ENCODE data around the gene MED22. TPM values are rescaled to one million over a fixed set of nuclear protein-coding genes. Genes with fewer than 3 reads are reported as not detected.

MED22 gene
- total RNA-seq, 5 donors from 2014 or later (not counting 1 experiment from before 2014, with no cell fraction given): 25.9 to 44.8 (median 40.7) TPM

DNA sequence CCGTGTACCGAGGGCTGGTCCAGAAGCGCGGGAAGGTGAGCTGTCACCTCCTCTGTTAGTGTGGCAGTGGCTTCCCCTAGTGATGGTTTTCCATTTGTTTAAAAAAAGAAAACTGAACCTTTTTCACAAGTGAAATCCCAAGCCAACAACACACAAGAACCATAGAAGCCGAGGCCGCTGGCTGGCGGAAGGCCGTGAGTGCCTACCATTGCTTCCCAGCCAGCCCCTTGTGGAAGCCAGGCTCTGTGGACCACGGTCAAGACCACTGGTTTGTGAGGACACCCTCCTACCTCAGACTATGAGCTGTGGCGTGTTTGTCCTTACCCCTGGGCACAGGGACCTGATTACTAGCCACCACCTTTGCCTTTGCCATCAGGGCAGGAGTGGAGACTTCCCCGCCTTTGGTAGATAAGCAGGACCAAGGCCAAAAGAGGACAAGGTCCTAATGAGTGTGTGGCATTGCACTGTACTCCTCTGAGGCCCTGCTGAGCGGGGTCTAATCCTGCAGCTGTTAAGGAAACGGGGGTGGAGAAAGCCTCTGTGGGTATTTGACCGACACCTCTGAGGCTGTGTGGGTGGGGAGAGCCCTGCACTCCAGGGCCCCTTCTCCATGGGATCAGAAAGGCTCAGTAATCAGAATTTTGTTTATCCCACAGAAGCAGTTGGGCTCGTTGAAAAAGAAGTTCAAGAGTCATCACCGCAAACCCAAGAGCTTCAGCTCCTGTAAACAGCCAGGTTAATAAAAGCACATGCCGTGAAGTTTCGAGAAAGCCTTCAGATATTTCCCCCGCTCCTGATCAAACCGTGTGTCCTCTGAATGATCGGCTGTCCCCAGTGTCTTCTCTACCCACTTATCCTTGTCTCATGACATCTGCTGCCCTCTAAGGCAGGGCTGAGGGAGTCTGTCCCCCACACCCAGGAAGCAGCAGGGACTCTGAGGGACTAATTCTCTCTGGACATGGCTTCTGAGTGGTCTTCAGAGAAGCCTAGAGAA is 12.8 kb upstream of the MED22 start:
- ATAC-seq (replicated peaks in 1 of 4) (no peak), DNase-seq (no peak)
- CTCF ChIA-PET: interaction anchor here in 1 of 2 donors (0.7 to 0.9 kb wide), 3 partner anchors 10 to 82 kb away, joined by 3 to 4 read pairs (median 3); no protein-coding TSS in a partner anchor
- WGBS (ENCODE audit: insufficient coverage): 70% methylated on average over 16 of the region's 21 CpGs
- no peaks in the 10 kb centered on the region for H3K27me3 ChIP-seq (replicated peaks in 1 of 2; ENCODE audit: control insufficient read depth in 2 of 2, extremely low read depth in 1 of 2, insufficient read depth in 2 of 2, low read length in 1 of 2)
- Mint-ChIP-seq H3K27ac (peak overlapping the region; percentile 44 to 48), H3K27me3 (no peaks in the 10 kb centered on the region), H3K4me1 (peaks cover 24 to 37% (median 30%) of the 10 kb centered on the region in 3 donors), H3K9me3 (no peaks in the 10 kb centered on the region), H3K36me3 (peaks cover 28% of the 10 kb centered on the region), H3K4me3 (no peak overlapping the region)
- H3K4me3 ChIP-seq (ENCODE audit: control insufficient read depth in 1 of 2, extremely low read depth in 1 of 2, low read length in 1 of 2): no peak overlapping the region
- peaks cover 8 to 45% of the 10 kb centered on the region in 2 experiments for H3K4me1 ChIP-seq (ENCODE audit: control insufficient read depth in 1 of 2, extremely low read depth in 1 of 2, insufficient read depth in 2 of 2, low read length in 2 of 2)
- H3K9me3 ChIP-seq: no peaks in the 10 kb centered on the region
- no peak overlapping the region for H3K27ac ChIP-seq (ENCODE audit: low read length)
- peaks cover 21 to 75% of the 10 kb centered on the region in 2 donors for H3K36me3 ChIP-seq (ENCODE audit: control insufficient read depth in 2 of 2, extremely low read depth in 1 of 2, insufficient read depth in 1 of 2, low read length in 1 of 2)
- POLR2A ChIA-PET: interaction anchor here in 1 of 2 donors (0.6 kb wide), 1 partner anchor 69 kb away, joined by 3 read pairs; no protein-coding TSS in a partner anchor

DNA sequence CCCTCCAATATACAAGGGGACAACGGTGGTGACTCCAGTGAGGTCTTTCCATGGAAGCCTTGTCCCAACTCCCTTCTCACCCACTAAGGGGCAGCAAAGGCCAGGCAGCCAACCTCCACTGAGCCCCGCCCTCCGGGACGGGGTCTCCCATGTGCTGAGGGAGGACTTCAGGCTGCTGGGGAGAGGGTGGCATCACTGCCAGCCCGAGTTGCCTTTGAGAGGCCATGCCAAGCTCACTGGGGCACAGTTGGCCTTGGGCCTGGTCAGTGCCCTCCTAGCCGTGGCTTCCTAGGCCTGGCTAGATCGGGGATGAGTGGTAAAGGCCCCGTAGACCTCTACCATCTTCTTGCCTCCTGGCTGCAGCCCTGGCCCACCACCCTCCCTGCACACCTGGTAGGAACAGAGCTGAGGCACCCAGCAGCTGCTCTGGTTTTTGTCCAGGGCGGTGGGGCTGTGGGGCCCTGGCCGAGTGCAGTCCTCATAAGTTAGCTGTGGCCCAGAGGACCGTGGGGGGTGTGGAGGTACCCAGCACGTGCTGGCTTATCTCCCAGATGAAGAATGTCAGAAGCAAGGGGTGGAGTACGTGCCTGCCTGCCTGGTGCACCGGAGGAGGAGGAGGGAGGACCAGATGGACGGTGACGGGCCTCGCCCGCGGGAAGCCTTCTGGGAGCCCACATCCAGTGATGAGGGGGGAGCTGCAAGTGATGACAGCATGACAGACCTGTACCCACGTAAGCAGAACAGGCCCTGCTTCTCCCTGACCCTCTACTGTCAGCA is 11.7 kb upstream of the MED22 start:
- Mint-ChIP-seq H3K36me3 (peaks cover 27% of the 10 kb centered on the region), H3K4me3 (peak overlapping the region in 1 of 3 donors; percentile 49)

DNA sequence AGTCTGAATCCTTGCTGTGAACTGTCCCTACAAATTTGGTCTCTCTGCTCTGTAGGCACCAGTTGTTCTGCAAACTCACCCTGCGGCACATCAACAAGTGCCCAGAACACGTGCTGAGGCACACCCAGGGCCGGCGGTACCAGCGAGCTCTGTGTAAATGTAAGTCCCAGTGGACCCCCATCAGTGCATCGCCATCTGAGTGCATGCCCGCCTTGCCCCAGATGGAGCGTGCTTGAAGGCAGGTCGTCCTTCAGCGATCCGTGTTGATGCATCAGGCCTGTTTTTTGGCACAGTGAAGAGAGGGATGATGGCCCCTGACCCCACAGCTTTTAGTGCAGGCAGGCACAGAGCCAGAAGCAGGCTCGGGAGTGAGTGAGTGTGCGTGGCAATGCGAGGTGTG is 9.7 kb upstream of the MED22 start:
- Mint-ChIP-seq H3K9me3 (no peaks in the 10 kb centered on the region), H3K4me1 (peaks cover 25 to 47% (median 44%) of the 10 kb centered on the region in 3 donors), H3K27ac (peak overlapping the region; percentile 69 to 80), H3K27me3 (no peaks in the 10 kb centered on the region), H3K36me3 (peaks cover 21% of the 10 kb centered on the region), H3K4me3 (peak overlapping the region; percentile 71 to 82 (median 75))
- DNase-seq (no peak), ATAC-seq (replicated peaks in 1 of 4) (no peak)
- Histone ChIP-seq H3K27ac (ENCODE audit: low read length) (no peak overlapping the region), H3K4me1 (ENCODE audit: control insufficient read depth in 1 of 2, extremely low read depth in 1 of 2, insufficient read depth in 2 of 2, low read length in 2 of 2) (peaks cover 9 to 51% of the 10 kb centered on the region in 2 experiments), H3K4me3 (ENCODE audit: control insufficient read depth in 1 of 2, extremely low read depth in 1 of 2, low read length in 1 of 2) (no peak overlapping the region), H3K36me3 (ENCODE audit: control insufficient read depth in 2 of 2, extremely low read depth in 1 of 2, insufficient read depth in 1 of 2, low read length in 1 of 2) (peaks cover 21 to 65% of the 10 kb centered on the region in 2 donors), H3K27me3 (replicated peaks in 1 of 2; ENCODE audit: control insufficient read depth in 2 of 2, extremely low read depth in 1 of 2, insufficient read depth in 2 of 2, low read length in 1 of 2) (no peaks in the 10 kb centered on the region), H3K9me3 (no peaks in the 10 kb centered on the region)
- 96% methylated on average over 14 of the region's 14 CpGs for WGBS (ENCODE audit: insufficient coverage)
- ChIA-PET POLR2A (no interaction called here), CTCF (interaction anchor here (0.6 to 2.8 kb wide), 2 partner anchors 11 to 14 kb away, joined by 3 to 16 read pairs; no protein-coding TSS in a partner anchor)

More for the DNA sequence above, 11.7 kb upstream of the MED22 start:
- Histone ChIP-seq H3K4me3 (ENCODE audit: control insufficient read depth in 1 of 2, extremely low read depth in 1 of 2, low read length in 1 of 2) (no peak overlapping the region), H3K36me3 (ENCODE audit: control insufficient read depth in 2 of 2, extremely low read depth in 1 of 2, insufficient read depth in 1 of 2, low read length in 1 of 2) (peaks cover 21 to 66% of the 10 kb centered on the region in 2 donors), H3K27ac (ENCODE audit: low read length) (no peak overlapping the region), H3K4me1 (ENCODE audit: control insufficient read depth in 1 of 2, extremely low read depth in 1 of 2, insufficient read depth in 2 of 2, low read length in 2 of 2) (peaks cover 9 to 49% of the 10 kb centered on the region in 2 experiments), H3K9me3 (no peaks in the 10 kb centered on the region), H3K27me3 (replicated peaks in 1 of 2; ENCODE audit: control insufficient read depth in 2 of 2, extremely low read depth in 1 of 2, insufficient read depth in 2 of 2, low read length in 1 of 2) (no peaks in the 10 kb centered on the region)
- WGBS (ENCODE audit: insufficient coverage): 87% methylated on average over 14 of the region's 20 CpGs
- ATAC-seq (replicated peaks in 1 of 4) (no peak), DNase-seq (peak in 2 of 35 experiments; percentile 18 to 37)
- peak overlapping the region in 1 of 2 donors; percentile 58 for H3K27ac Mint-ChIP-seq
- H3K4me1 Mint-ChIP-seq: peaks cover 24 to 42% (median 34%) of the 10 kb centered on the region in 3 donors
- CTCF ChIA-PET: interaction anchor here in 1 of 2 donors (0.8 to 0.9 kb wide), 2 partner anchors 11 to 14 kb away, joined by 3 to 4 read pairs; no protein-coding TSS in a partner anchor
- no peaks in the 10 kb centered on the region for H3K27me3 Mint-ChIP-seq
- no peaks in the 10 kb centered on the region for H3K9me3 Mint-ChIP-seq
- POLR2A ChIA-PET: interaction anchor here in 1 of 2 donors (0.6 kb wide), 1 partner anchor 21 kb away, joined by 3 read pairs; no protein-coding TSS in a partner anchor

DNA sequence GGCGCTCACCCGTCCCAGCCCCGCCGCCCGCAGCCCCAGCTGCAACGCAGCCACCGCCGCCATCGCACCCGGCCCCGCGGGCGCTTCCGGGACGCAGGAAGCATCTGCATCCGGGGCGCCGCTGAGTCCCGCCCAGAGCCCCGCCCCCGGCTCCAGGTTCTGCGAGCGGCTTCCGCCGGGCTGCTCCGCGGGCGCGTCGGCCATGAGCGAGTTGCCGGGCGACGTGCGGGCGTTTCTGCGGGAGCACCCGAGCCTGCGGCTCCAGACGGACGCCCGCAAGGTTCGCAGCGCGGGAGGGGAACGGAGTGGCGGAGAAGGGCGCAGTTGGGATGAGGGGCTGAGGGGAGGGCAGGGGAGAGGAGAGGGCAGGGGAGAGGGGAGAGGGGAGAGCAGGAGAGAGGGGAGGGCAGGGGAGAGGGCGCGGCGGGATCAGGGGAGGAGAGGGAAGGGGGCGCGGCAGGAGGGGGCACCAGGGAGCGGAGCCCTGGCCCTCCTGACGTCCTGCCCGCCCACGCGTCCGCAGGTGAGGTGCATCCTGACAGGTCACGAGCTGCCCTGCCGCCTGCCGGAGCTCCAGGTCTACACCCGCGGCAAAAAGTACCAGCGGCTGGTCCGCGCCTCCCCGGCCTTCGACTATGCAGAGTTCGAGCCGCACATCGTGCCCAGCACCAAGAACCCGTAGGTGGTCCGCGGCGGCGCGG is 8.6 kb upstream of the MED22 start, which contains the start of the genes SURF1 and SURF2:
Gene SURF1, minus strand, starts transcription at position 97 of the 701 bp plus-strand sequence. Its CDS starts 34 bp downstream, at position 63.
Gene SURF2, plus strand, starts transcription at position 160 of the 701 bp plus-strand sequence. Its CDS starts 43 bp downstream, at position 203.
- Mint-ChIP-seq H3K36me3 (peaks cover 20% of the 10 kb centered on the region), H3K27ac (peak within 1 kb of the TSS; percentile 84 to 85), H3K27me3 (no peaks in the 10 kb centered on the region), H3K9me3 (no peaks in the 10 kb centered on the region), H3K4me1 (peaks cover 25 to 47% (median 44%) of the 10 kb centered on the region in 3 donors), H3K4me3 (peak within 1 kb of the TSS; percentile 82 to 87 (median 84))
- Histone ChIP-seq H3K36me3 (ENCODE audit: control insufficient read depth in 2 of 2, extremely low read depth in 1 of 2, insufficient read depth in 1 of 2, low read length in 1 of 2) (peaks cover 17 to 65% of the 10 kb centered on the region in 2 donors), H3K27ac (ENCODE audit: low read length) (peak within 1 kb of the TSS; percentile 36), H3K4me3 (ENCODE audit: control insufficient read depth in 1 of 2, extremely low read depth in 1 of 2, low read length in 1 of 2) (peak within 1 kb of the TSS; percentile 79 to 87), H3K9me3 (no peaks in the 10 kb centered on the region), H3K27me3 (replicated peaks in 1 of 2; ENCODE audit: control insufficient read depth in 2 of 2, extremely low read depth in 1 of 2, insufficient read depth in 2 of 2, low read length in 1 of 2) (no peaks in the 10 kb centered on the region), H3K4me1 (ENCODE audit: control insufficient read depth in 1 of 2, extremely low read depth in 1 of 2, insufficient read depth in 2 of 2, low read length in 2 of 2) (peaks cover 9 to 51% of the 10 kb centered on the region in 2 experiments)
- DNase-seq (peak; percentile 78 to 95 (median 88)), ATAC-seq (replicated peaks in 1 of 4) (peak; percentile 89 to 97 (median 94))
- CTCF ChIA-PET: interaction anchor here (0.7 to 2.8 kb wide), 4 partner anchors 8 to 171 kb away, joined by 3 to 16 read pairs (median 4); partner anchors contain the start of genes MED22 (in 1 of the 2) and RPL7A (in 1 of the 2)
- 1% methylated on average over 78 of the region's 78 CpGs for WGBS (ENCODE audit: insufficient coverage)
- POLR2A ChIA-PET: interaction anchor here (0.6 to 2.3 kb wide), 3 partner anchors 8 to 676 kb away, joined by 3 to 9 read pairs (median 6); no protein-coding TSS in a partner anchor

DNA sequence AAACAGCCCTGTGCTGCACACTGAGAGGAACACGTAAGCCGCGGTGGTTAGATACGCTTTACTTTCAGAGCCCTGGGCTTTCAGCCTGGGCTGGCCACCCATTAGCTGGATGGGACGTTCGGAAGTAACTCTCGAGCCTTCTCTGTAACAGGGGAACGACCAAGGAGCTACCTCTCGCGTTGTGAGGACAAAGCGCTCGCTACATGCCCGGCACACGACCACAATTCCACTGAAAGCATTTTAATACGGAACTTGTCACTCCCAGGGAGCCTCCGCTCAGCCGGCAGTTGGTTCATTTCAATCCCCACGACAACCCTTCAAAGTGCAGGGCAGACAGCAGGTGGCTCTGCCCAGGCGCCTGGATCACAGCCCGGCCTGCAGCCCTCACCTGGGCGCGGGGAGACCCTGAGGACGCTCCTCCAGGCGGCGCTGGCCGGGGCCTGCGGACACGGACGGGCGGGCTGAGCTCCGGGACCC is 8.0 kb upstream of the MED22 start:
- Mint-ChIP-seq H3K9me3 (no peaks in the 10 kb centered on the region), H3K27ac (peak overlapping the region; percentile 84 to 85), H3K4me3 (peak overlapping the region; percentile 82 to 87 (median 84)), H3K4me1 (peaks cover 25 to 47% (median 44%) of the 10 kb centered on the region in 3 donors), H3K36me3 (peaks cover 19% of the 10 kb centered on the region), H3K27me3 (no peaks in the 10 kb centered on the region)
- WGBS (ENCODE audit: insufficient coverage): under 1% methylated on average over 31 of the region's 31 CpGs
- Histone ChIP-seq H3K36me3 (ENCODE audit: control insufficient read depth in 2 of 2, extremely low read depth in 1 of 2, insufficient read depth in 1 of 2, low read length in 1 of 2) (peaks cover 16 to 65% of the 10 kb centered on the region in 2 donors), H3K27ac (ENCODE audit: low read length) (peak overlapping the region; percentile 27), H3K27me3 (replicated peaks in 1 of 2; ENCODE audit: control insufficient read depth in 2 of 2, extremely low read depth in 1 of 2, insufficient read depth in 2 of 2, low read length in 1 of 2) (no peaks in the 10 kb centered on the region), H3K4me1 (ENCODE audit: control insufficient read depth in 1 of 2, extremely low read depth in 1 of 2, insufficient read depth in 2 of 2, low read length in 2 of 2) (peaks cover 9 to 51% of the 10 kb centered on the region in 2 experiments), H3K9me3 (no peaks in the 10 kb centered on the region), H3K4me3 (ENCODE audit: control insufficient read depth in 1 of 2, extremely low read depth in 1 of 2, low read length in 1 of 2) (peak overlapping the region; percentile 49 to 87)
- CTCF ChIA-PET: interaction anchor here (0.8 to 2.8 kb wide), 3 partner anchors 15 to 170 kb away, joined by 3 to 16 read pairs (median 4); no protein-coding TSS in a partner anchor
- POLR2A ChIA-PET: interaction anchor here (0.6 to 2.3 kb wide), 3 partner anchors 8 to 677 kb away, joined by 3 to 9 read pairs (median 6); no protein-coding TSS in a partner anchor
- ATAC-seq (replicated peaks in 1 of 4) (peak; percentile 43 to 56 (median 51)), DNase-seq (peak in 2 of 35 experiments; percentile 16 to 25)
